Activated gamma-delta T cell (primary cell): ENCODE results near the gene NRG3.
"Not testable (repeated sequence)": the region's sequence is repeated elsewhere in the genome, so short reads cannot be mapped to it uniquely, and the experiment has no call there.

Experiments used
- DNase-seq: peaks from one replicate; lab custom pipeline; 2025; lab: John Stamatoyannopoulos, UW

The NRG3 gene

GRCh38 chr10:82284180-82284579, 409.2 kb downstream of the NRG3 start:
- DNase-seq, result no peak

GRCh38 chr10:82288461-82288881, 413.5 kb downstream of the NRG3 start:
- DNase-seq, result no peak

GRCh38 chr10:82289945-82290344, 415.0 kb downstream of the NRG3 start:
- no peak for DNase-seq

GRCh38 chr10:82294874-82295378, 419.9 kb downstream of the NRG3 start:
- no peak for DNase-seq

GRCh38 chr10:82308641-82309040, 433.6 kb downstream of the NRG3 start:
- DNase-seq, result no peak

- no peak for DNase-seq
These were observed 435.8 kb downstream of the NRG3 start for GRCh38 chr10:82310839-82311238.

GRCh38 chr10:82313401-82313800, 438.4 kb downstream of the NRG3 start:
- no peak for DNase-seq

GRCh38 chr10:82318534-82318933, 443.5 kb downstream of the NRG3 start:
- no peak for DNase-seq

GRCh38 chr10:82319074-82319473, 444.1 kb downstream of the NRG3 start:
- no peak for DNase-seq

GRCh38 chr10:82319562-82319961, 444.6 kb downstream of the NRG3 start:
- no peak for DNase-seq

GRCh38 chr10:82321724-82322123, 446.7 kb downstream of the NRG3 start:
- no peak for DNase-seq

GRCh38 chr10:82331716-82332115, 456.7 kb downstream of the NRG3 start:
- no peak for DNase-seq

- no peak for DNase-seq
These were observed 460.8 kb downstream of the NRG3 start for GRCh38 chr10:82335831-82336230.

GRCh38 chr10:82340166-82340565, 465.2 kb downstream of the NRG3 start:
- no peak for DNase-seq

- not testable (repeated sequence) for DNase-seq
These were observed 474.6 kb downstream of the NRG3 start for GRCh38 chr10:82349590-82349989.

- DNase-seq, result no peak
These were observed 478.4 kb downstream of the NRG3 start for GRCh38 chr10:82353381-82353780.

GRCh38 chr10:82358486-82359099, 483.6 kb downstream of the NRG3 start:
- no peak for DNase-seq

- no peak for DNase-seq
These were observed 486.3 kb downstream of the NRG3 start for GRCh38 chr10:82361256-82361655.

GRCh38 chr10:82377608-82378007, 502.6 kb downstream of the NRG3 start:
- DNase-seq, result no peak

- no peak for DNase-seq
These were observed 503.2 kb downstream of the NRG3 start for GRCh38 chr10:82378146-82378545.

- DNase-seq, result no peak
These were observed 508.4 kb downstream of the NRG3 start for GRCh38 chr10:82383350-82383749.

GRCh38 chr10:82390866-82391658, 516.1 kb downstream of the NRG3 start:
- DNase-seq, result no peak

- DNase-seq, result no peak
These were observed 517.0 kb downstream of the NRG3 start for GRCh38 chr10:82391971-82392370.
